HCT116 (cell line): ENCODE measurements around the gene UBTF.

Source experiments
- EZH2 ChIP-seq: fragments of 200-600 bp; sonication (generic); IDR thresholded peaks from 2 replicates; pipeline ENCODE4 v1.6.1; 2017; ENCODE audit warnings: antibody characterized with exemption, mixed run types
- POLR2A ChIP-seq: IDR thresholded peaks from 2 replicates; pipeline ENCODE4 v1.7.0; 2011; ENCODE audit warnings: borderline replicate concordance; ENCODE audit not compliant: insufficient read depth, insufficient read length; ENCODE audit errors: extremely low read depth
- POLR2AphosphoS5 ChIP-seq: IDR thresholded peaks from 2 replicates; pipeline ENCODE4 v1.6.1; 2011; ENCODE audit warnings: mild to moderate bottlenecking, low read depth, low read length, moderate library complexity
- SP1 ChIP-seq: IDR thresholded peaks from 2 replicates; pipeline ENCODE4 v1.6.1; 2012; ENCODE audit warnings: low read depth
- YY1 ChIP-seq: IDR thresholded peaks from 2 replicates; pipeline ENCODE4 v1.6.1; 2011; ENCODE audit warnings: low read length, low read depth, moderate library complexity, mild to moderate bottlenecking; ENCODE audit not compliant: insufficient replicate concordance; ENCODE audit errors: extremely low read depth
- ZNF274 ChIP-seq: fragments of 200-500 bp; sonication (Bioruptor generic); IDR thresholded peaks from 2 replicates; pipeline ENCODE4 v1.6.1; 2014; ENCODE audit warnings: mild to moderate bottlenecking, low read depth, low read length, inconsistent platforms
- TF ChIP-seq, protein P1 (sequence below): IDR thresholded peaks from 2 replicates; pipeline ENCODE4 v1.6.1; 2011; ENCODE audit warnings: mild to moderate bottlenecking, low read length, moderate library complexity; ENCODE audit not compliant: insufficient replicate concordance; ENCODE audit errors: extremely low read depth
- TF ChIP-seq, protein P2 (sequence below), 3 experiments: fragments of 200-600 bp in 1 of 3; sonication (generic) in 1 of 3; IDR thresholded peaks in 2 of 3; conservative IDR thresholded peaks in 1 of 3; 2 replicates each; pipeline ENCODE4 v1.5.1; 2012 to 2017; ENCODE audit warnings: low read depth in 2 of 3, low read length in 2 of 3, antibody characterized with exemption in 1 of 3, borderline replicate concordance in 1 of 3, control low read depth in 1 of 3, mild to moderate bottlenecking in 1 of 3, mixed read lengths in 1 of 3, mixed run types in 1 of 3, moderate library complexity in 1 of 3; ENCODE audit not compliant: insufficient read depth in 1 of 3
- TF ChIP-seq, protein P3 (sequence below): IDR thresholded peaks from 2 replicates; pipeline ENCODE4 v1.6.1; 2012
- TF ChIP-seq, protein P4 (sequence below): IDR thresholded peaks from 2 replicates; pipeline ENCODE4 v1.6.1; 2012; ENCODE audit warnings: low read depth

DNA sequence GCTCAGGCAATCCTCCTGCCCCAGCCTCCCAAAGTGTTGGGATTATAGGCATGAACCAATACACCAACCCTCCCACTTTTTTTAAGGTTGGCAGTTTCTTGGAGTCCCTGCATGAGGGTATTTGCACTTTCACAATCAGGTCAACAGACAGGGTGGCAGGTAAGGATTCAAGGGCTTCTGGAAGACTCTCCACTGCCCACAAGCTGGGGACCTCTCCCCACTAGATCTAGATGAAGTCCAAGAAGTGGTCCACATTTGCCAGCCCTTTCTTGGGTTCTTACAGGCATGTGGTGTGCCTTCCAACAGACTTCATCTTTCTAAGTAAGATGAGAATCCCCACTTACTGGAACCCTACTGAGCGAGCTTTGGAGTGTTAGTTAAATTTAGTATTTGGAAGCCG is 45.0 kb downstream of the UBTF start:
- TF ChIP-seq POLR2AphosphoS5 (no peak), POLR2A (no peak), EZH2 (no peak), YY1 (no peak), ZNF274 (no peak), SP1 (no peak)
- TF ChIP-seq, protein P1, sequence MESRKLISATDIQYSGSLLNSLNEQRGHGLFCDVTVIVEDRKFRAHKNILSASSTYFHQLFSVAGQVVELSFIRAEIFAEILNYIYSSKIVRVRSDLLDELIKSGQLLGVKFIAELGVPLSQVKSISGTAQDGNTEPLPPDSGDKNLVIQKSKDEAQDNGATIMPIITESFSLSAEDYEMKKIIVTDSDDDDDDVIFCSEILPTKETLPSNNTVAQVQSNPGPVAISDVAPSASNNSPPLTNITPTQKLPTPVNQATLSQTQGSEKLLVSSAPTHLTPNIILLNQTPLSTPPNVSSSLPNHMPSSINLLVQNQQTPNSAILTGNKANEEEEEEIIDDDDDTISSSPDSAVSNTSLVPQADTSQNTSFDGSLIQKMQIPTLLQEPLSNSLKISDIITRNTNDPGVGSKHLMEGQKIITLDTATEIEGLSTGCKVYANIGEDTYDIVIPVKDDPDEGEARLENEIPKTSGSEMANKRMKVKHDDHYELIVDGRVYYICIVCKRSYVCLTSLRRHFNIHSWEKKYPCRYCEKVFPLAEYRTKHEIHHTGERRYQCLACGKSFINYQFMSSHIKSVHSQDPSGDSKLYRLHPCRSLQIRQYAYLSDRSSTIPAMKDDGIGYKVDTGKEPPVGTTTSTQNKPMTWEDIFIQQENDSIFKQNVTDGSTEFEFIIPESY, result no peak
- TF ChIP-seq, protein P2, sequence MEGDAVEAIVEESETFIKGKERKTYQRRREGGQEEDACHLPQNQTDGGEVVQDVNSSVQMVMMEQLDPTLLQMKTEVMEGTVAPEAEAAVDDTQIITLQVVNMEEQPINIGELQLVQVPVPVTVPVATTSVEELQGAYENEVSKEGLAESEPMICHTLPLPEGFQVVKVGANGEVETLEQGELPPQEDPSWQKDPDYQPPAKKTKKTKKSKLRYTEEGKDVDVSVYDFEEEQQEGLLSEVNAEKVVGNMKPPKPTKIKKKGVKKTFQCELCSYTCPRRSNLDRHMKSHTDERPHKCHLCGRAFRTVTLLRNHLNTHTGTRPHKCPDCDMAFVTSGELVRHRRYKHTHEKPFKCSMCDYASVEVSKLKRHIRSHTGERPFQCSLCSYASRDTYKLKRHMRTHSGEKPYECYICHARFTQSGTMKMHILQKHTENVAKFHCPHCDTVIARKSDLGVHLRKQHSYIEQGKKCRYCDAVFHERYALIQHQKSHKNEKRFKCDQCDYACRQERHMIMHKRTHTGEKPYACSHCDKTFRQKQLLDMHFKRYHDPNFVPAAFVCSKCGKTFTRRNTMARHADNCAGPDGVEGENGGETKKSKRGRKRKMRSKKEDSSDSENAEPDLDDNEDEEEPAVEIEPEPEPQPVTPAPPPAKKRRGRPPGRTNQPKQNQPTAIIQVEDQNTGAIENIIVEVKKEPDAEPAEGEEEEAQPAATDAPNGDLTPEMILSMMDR (IDR thresholded peaks at IDR 0.05 in 2 of 3, conservative IDR thresholded peaks at IDR 0.05 in 1 of 3; ENCODE audit: borderline replicate concordance in 1 of 3, insufficient read depth in 1 of 3, low read depth in 2 of 3, low read length in 2 of 3), result no peak
- TF ChIP-seq, protein P3, sequence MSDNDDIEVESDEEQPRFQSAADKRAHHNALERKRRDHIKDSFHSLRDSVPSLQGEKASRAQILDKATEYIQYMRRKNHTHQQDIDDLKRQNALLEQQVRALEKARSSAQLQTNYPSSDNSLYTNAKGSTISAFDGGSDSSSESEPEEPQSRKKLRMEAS, result no peak
- TF ChIP-seq, protein P4, sequence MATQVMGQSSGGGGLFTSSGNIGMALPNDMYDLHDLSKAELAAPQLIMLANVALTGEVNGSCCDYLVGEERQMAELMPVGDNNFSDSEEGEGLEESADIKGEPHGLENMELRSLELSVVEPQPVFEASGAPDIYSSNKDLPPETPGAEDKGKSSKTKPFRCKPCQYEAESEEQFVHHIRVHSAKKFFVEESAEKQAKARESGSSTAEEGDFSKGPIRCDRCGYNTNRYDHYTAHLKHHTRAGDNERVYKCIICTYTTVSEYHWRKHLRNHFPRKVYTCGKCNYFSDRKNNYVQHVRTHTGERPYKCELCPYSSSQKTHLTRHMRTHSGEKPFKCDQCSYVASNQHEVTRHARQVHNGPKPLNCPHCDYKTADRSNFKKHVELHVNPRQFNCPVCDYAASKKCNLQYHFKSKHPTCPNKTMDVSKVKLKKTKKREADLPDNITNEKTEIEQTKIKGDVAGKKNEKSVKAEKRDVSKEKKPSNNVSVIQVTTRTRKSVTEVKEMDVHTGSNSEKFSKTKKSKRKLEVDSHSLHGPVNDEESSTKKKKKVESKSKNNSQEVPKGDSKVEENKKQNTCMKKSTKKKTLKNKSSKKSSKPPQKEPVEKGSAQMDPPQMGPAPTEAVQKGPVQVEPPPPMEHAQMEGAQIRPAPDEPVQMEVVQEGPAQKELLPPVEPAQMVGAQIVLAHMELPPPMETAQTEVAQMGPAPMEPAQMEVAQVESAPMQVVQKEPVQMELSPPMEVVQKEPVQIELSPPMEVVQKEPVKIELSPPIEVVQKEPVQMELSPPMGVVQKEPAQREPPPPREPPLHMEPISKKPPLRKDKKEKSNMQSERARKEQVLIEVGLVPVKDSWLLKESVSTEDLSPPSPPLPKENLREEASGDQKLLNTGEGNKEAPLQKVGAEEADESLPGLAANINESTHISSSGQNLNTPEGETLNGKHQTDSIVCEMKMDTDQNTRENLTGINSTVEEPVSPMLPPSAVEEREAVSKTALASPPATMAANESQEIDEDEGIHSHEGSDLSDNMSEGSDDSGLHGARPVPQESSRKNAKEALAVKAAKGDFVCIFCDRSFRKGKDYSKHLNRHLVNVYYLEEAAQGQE, result no peak
